Stomach (tissue), 4 donors: ENCODE data around the gene CHCHD6.

Experiments
- CTCF ChIP-seq, 7 experiments: fragments of 450-650 bp in 4 of 7; fragments of 200-600 bp in 3 of 7; sonication (generic) in 3 of 7; IDR thresholded peaks; one replicate each; pipeline ENCODE4 v1.5.1; 2016 to 2019; ENCODE audit warnings: antibody characterized with exemption in 7 of 7, control low read depth in 2 of 7, mild to moderate bottlenecking in 1 of 7
- EP300 ChIP-seq: sonication (generic); formaldehyde crosslinking; IDR thresholded peaks from one replicate; pipeline ENCODE4 v1.6.1; 2017; ENCODE audit warnings: antibody characterized with exemption
- POLR2A ChIP-seq, 4 donors: fragments of 450-650 bp; IDR thresholded peaks; one replicate each; pipeline ENCODE4 v1.6.1; 2016; ENCODE audit warnings: antibody characterized with exemption in 4 of 4, control low read depth in 2 of 4, mild to moderate bottlenecking in 1 of 4, moderate library complexity in 1 of 4
- POLR2AphosphoS5 ChIP-seq, 3 donors: sonication (generic); formaldehyde crosslinking; IDR thresholded peaks; one replicate each; pipeline ENCODE4 v1.6.1; 2016; ENCODE audit warnings: antibody characterized with exemption in 3 of 3

GRCh38 chr3:126858887-126859286 is 154.8 kb downstream of the CHCHD6 start:
- TF ChIP-seq CTCF (IDR thresholded peaks at IDR 0.05) (no peak), EP300 (no peak), POLR2AphosphoS5 (IDR thresholded peaks at IDR 0.05) (no peak), POLR2A (IDR thresholded peaks at IDR 0.05) (no peak)
